GM12891 (cell line): Measurements from ENCODE around the gene DNMT1.
A peak's percentile ranks its signal among the peaks of the same experiment; 100 is the strongest.

ENCODE experiments used
- DNase-seq: peaks from one replicate; pipeline ENCODE4 v3.0.0; 2011; ENCODE audit warnings: low spot score; ENCODE audit not compliant: insufficient read length
- FAIRE-seq: peaks from 2 replicates; lab custom pipeline; 2011; peaks lifted over from hg19 to GRCh38; lab: Jason Lieb, UNC
- PAX5 ChIP-seq: IDR thresholded peaks from 2 replicates; pipeline ENCODE4 v1.6.1; 2011; ENCODE audit warnings: low read length, moderate library complexity, mild to moderate bottlenecking; ENCODE audit not compliant: insufficient read depth, severe bottlenecking
- POLR2A ChIP-seq: IDR thresholded peaks from 2 replicates; pipeline ENCODE4 v1.6.1; 2011; ENCODE audit warnings: low read depth, low read length, control low read depth
- POLR2AphosphoS5 ChIP-seq: IDR thresholded peaks from 2 replicates; pipeline ENCODE4 v1.6.1; 2011; ENCODE audit warnings: low read depth, low read length, control low read depth
- POU2F2 ChIP-seq: IDR thresholded peaks from 2 replicates; pipeline ENCODE4 v1.6.1; 2011; ENCODE audit warnings: low read depth, mild to moderate bottlenecking, control low read depth, low read length, moderate library complexity
- SPI1 ChIP-seq: IDR thresholded peaks from 2 replicates; pipeline ENCODE4 v1.6.1; 2011; ENCODE audit warnings: low read depth, low read length, control low read depth
- TAF1 ChIP-seq: IDR thresholded peaks from 2 replicates; pipeline ENCODE4 v1.6.1; 2011; ENCODE audit warnings: low read depth, low read length, control low read depth

DNMT1 gene

GRCh38 chr19:10116866-10117616 lies 77.7 kb downstream of the DNMT1 start:
- FAIRE-seq, result no peak
- no peak for TF ChIP-seq POU2F2
- TF ChIP-seq PAX5, result no peak
- no peak for TF ChIP-seq TAF1
- no peak for TF ChIP-seq SPI1
- TF ChIP-seq POLR2A, result no peak
- no peak for TF ChIP-seq POLR2AphosphoS5
- no peak for DNase-seq

DNA sequence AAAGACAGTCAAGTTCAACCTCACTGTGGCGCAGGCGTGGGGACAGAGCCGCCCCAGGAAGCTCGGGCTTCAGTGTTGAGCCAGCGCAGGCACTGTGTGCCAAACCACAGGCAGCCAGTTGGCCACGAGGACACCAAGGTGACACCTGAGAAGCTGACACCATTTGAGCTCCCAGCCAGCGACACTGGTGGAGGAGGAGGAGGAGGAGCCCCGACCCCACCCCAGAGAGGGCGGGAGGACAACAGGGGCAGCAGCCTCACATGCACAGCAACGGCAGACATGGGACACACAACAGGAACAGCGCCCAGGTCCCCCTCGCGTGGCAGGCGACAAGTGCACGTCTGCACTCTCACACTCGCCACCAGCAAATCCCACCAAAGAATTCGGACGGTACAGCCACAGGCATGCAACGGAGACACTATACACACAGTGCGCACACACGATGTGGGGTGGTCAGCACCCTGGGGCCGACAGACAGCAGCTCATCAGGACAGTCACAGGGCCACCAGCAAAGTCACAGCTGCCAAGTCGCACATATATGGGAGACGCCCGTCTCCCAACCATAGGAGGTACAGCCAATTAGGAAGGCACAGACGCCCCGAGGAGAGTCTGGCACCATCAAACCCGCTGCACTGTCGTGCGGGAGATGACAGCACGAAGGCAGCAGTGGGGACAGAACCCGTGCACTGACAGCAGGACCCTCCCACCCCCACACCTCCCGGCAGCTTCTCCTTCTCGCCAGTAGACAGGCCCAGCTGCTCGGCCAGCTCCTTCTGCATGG lies 78.5 kb downstream of the DNMT1 start:
- no peak for DNase-seq
- FAIRE-seq, result peak; percentile 40
- TF ChIP-seq POLR2AphosphoS5 (peak; percentile 89), SPI1 (no peak), POU2F2 (peak; percentile 63; the same call in 1 of the 2 replicates), TAF1 (no peak), PAX5 (no peak), POLR2A (peak; percentile 67; the same call in 1 of the 2 replicates)

DNA sequence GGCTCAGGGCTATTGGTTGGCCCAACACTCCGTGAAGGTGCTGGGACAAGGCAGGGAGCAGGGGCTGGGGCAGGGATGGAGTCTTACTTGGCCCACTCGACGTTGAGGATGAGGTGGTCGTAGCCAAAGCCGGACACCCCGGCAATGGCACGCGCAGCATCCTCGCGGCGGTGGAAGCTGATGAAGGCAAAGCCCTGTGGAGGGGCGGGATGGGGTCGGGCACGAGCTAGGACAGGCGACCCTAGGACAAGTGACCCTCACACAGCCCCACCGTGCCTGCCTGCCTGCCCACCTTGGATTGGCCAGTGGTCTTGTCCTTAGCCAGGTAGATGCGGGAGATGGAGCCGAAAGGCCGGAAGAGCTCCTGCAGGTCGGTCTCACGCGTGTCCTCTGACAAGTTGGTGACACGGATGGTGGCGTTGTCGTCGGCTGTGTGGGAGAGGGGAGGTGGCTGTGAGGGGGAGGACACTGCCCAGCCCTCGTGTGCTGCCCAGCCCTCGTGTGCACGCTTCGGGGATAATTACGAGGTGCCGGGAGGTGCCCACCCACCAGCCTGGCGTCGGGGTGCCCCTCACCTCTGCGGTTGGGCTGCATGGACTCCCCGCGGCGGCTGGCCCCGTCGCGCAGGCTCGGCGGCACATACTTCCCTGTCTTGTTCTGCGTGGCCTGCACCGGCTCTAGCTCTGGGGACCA lies 79.2 kb downstream of the DNMT1 start:
- DNase-seq, result no peak
- no peak for FAIRE-seq
- TF ChIP-seq POU2F2 (peak; percentile 90), PAX5 (no peak), SPI1 (no peak), POLR2AphosphoS5 (peak; percentile 96), POLR2A (peak; percentile 97), TAF1 (peak; percentile 6; the same call in 1 of the 2 replicates)

GRCh38 chr19:10114651-10115391 lies 79.9 kb downstream of the DNMT1 start:
- no peak for TF ChIP-seq PAX5
- peak; percentile 29 for TF ChIP-seq POLR2AphosphoS5
- peak; percentile 31; the same call in 1 of the 2 replicates for TF ChIP-seq POLR2A
- no peak for TF ChIP-seq TAF1
- no peak for TF ChIP-seq SPI1
- 0 out of 2 replicates have a peak, but pooled peaks have one; percentile 13 for TF ChIP-seq POU2F2
- DNase-seq, result no peak
- FAIRE-seq, result no peak

- TF ChIP-seq POLR2AphosphoS5, result no peak; the same call in 1 of the 2 replicates
- no peak for TF ChIP-seq POLR2A
- no peak for TF ChIP-seq PAX5
- TF ChIP-seq POU2F2, result no peak; the same call in 1 of the 2 replicates
- TF ChIP-seq SPI1, result no peak
- TF ChIP-seq TAF1, result no peak
- FAIRE-seq (peak; percentile 41), DNase-seq (no peak)
Measured at GRCh38 chr19:10113964-10114650, 80.6 kb downstream of the DNMT1 start.

- FAIRE-seq, result no peak
- TF ChIP-seq POU2F2 (peak; percentile 33; the same call in 1 of the 2 replicates), SPI1 (no peak), POLR2AphosphoS5 (peak; percentile 93), PAX5 (no peak), TAF1 (no peak), POLR2A (peak; percentile 76)
- no peak for DNase-seq
Measured at GRCh38 chr19:10113592-10113963, 81.2 kb downstream of the DNMT1 start.

GRCh38 chr19:10112895-10113591 lies 81.7 kb downstream of the DNMT1 start:
- peak; percentile 56 for DNase-seq
- 0 out of 2 replicates have a peak, but pooled peaks have one; percentile 24 for TF ChIP-seq POU2F2
- TF ChIP-seq TAF1, result no peak
- FAIRE-seq, result peak; percentile 79
